SK-N-MC (cell line): ENCODE data around the gene SNX3.

Experiments
- EZH2 ChIP-seq: fragments of 200-600 bp; sonication (generic); IDR thresholded peaks from one replicate; pipeline ENCODE4 v1.6.1; 2017; ENCODE audit warnings: antibody characterized with exemption
- FOXP2 ChIP-seq: optimal IDR thresholded peaks from 2 replicates; pipeline ENCODE3; 2011; ENCODE audit warnings: mild to moderate bottlenecking, moderate library complexity; ENCODE audit not compliant: insufficient read depth; ENCODE audit errors: extremely low read length, control extremely low read depth
- POLR2AphosphoS5 ChIP-seq: IDR thresholded peaks from 2 replicates; pipeline ENCODE4 v1.6.1; 2012; ENCODE audit warnings: mild to moderate bottlenecking, low read depth, low read length, borderline replicate concordance

DNA sequence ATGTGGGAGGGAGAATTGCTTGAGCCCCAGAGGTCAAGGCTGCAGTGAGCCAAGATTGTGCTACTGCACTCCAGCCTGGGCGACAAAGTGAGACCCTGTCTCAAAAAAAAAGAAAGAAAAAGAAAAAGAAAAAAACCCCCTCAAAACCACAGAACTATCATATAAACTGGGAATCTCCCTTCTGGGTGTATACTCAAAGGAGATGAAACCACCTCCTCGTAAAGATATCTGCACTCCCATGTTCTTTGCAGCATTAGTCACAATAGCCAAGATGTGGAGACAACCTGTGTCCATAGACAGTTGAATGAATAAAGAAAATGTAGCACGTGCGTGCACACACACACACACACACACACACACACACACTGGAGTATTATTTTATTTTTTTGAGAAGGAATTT is 25.5 kb upstream of the SNX3 start:
- no peak for TF ChIP-seq EZH2
- TF ChIP-seq POLR2AphosphoS5, result no peak
- no peak for TF ChIP-seq FOXP2
